Measurements from ENCODE around the gene CIT. TPM values are rescaled to one million over a fixed set of nuclear protein-coding genes. Genes with fewer than 3 reads are reported as not detected.

Gene CIT
- total and polyA plus RNA-seq, 10 of the 15 experiments (the other 5 are each of a cell fraction or from before 2014, with no cell fraction given): 1.0 to 38.2 (median 14.9) TPM

DNA sequence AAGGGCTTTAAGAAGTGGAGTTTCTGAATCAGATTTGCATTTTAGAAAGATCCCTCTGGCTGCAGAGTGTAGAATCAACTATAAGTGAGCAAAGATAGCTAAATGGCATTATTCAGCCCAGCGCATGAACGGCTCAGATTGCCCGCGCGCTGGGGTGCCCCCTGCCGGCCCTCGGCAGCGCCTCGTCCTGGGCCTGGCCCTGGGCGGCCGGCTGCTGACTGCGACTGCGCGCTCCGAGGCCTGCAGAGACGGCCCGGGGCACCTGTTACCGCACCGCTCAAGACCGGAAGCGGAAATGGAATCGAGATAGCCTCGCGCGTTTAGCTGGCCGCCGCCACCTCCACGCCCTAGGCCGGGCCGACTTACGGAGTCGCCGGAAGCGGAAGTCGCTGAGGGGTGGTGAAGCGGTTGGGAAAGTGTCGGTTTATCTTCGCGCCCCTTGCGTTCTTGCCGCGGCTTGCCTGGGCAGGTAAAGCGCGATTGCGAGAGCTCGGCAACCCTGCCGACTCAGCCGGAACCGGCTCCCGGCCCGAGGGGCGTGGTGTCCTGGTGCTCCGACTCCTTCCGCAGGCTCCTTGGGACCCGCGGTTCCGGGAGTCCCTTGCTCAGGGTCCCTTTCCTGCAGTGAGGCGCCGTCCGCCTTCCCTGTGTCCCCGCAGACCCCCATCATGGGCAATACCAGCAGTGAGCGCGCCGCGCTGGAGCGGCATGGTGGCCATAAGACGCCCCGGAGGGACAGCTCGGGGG, 209.4 kb downstream of the CIT start, which contains the start of gene PRKAB1 (continued):
- TF ChIP-seq, protein P1, sequence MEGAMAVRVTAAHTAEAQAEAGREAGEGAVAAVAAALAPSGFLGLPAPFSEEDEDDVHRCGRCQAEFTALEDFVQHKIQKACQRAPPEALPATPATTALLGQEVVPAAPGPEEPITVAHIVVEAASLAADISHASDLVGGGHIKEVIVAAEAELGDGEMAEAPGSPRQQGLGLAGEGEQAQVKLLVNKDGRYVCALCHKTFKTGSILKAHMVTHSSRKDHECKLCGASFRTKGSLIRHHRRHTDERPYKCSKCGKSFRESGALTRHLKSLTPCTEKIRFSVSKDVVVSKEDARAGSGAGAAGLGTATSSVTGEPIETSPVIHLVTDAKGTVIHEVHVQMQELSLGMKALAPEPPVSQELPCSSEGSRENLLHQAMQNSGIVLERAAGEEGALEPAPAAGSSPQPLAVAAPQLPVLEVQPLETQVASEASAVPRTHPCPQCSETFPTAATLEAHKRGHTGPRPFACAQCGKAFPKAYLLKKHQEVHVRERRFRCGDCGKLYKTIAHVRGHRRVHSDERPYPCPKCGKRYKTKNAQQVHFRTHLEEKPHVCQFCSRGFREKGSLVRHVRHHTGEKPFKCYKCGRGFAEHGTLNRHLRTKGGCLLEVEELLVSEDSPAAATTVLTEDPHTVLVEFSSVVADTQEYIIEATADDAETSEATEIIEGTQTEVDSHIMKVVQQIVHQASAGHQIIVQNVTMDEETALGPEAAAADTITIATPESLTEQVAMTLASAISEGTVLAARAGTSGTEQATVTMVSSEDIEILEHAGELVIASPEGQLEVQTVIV (IDR thresholded peaks at IDR 0.05; ENCODE audit: borderline replicate concordance, partially characterized antibody): peak; percentile 81
- TF ChIP-seq NRF1 (conservative IDR thresholded peaks at IDR 0.05; ENCODE audit: low read depth, low read length) (0 out of 2 replicates have a peak, but pooled peaks have one; percentile 20), TCF7 (IDR thresholded peaks at IDR 0.05; ENCODE audit: borderline replicate concordance) (no peak), CHD4 (IDR thresholded peaks at IDR 0.05) (no peak), NR2C1 (IDR thresholded peaks at IDR 0.05) (peak; percentile 83), CBX3 (IDR thresholded peaks at IDR 0.05; ENCODE audit: borderline replicate concordance, low read depth) (no peak), ZNF217 (IDR thresholded peaks at IDR 0.05) (no peak), KDM1A (IDR thresholded peaks at IDR 0.05; ENCODE audit: borderline replicate concordance) (no peak), NFYB (IDR thresholded peaks at IDR 0.05; ENCODE audit: insufficient read depth, low read depth, low read length) (no peak), JUNB (IDR thresholded peaks at IDR 0.05) (no peak), RAD21 (IDR thresholded peaks at IDR 0.05; ENCODE audit: insufficient read depth, low read depth, low read length) (peak; percentile 51), LARP7 (IDR thresholded peaks at IDR 0.05) (peak; percentile 74), RB1 (IDR thresholded peaks at IDR 0.05; ENCODE audit: borderline replicate concordance) (peak; percentile 74; the same call in 1 of the 2 replicates), TCF12 (IDR thresholded peaks at IDR 0.05; ENCODE audit: low read depth, low read length) (peak; percentile 69; the same call in 1 of the 2 replicates), HCFC1 (IDR thresholded peaks at IDR 0.05; ENCODE audit: low read length) (peak; percentile 65), POLR2A (IDR thresholded peaks at IDR 0.05; ENCODE audit: low read depth, low read length) (peak; percentile 97), HDAC2 (IDR thresholded peaks at IDR 0.05) (0 out of 2 replicates have a peak, but pooled peaks have one; percentile 67), WRNIP1 (IDR thresholded peaks at IDR 0.05; ENCODE audit: borderline replicate concordance, low read depth, low read length) (no peak), SRF (IDR thresholded peaks at IDR 0.05; ENCODE audit: low read depth in 2 of 2, low read length in 2 of 2) (peak in 1 of 2 experiments; percentile 16; a peak in 1 of 4 replicates), FOXM1 (IDR thresholded peaks at IDR 0.05; ENCODE audit: low read depth, low read length) (no peak), ZZZ3 (IDR thresholded peaks at IDR 0.05; ENCODE audit: control insufficient read depth, insufficient read length, low read depth) (no peak), TCF3 (IDR thresholded peaks at IDR 0.05; ENCODE audit: borderline replicate concordance, insufficient read depth, low read depth, low read length) (0 out of 2 replicates have a peak, but pooled peaks have one; percentile 12)
- TF ChIP-seq, protein P2, sequence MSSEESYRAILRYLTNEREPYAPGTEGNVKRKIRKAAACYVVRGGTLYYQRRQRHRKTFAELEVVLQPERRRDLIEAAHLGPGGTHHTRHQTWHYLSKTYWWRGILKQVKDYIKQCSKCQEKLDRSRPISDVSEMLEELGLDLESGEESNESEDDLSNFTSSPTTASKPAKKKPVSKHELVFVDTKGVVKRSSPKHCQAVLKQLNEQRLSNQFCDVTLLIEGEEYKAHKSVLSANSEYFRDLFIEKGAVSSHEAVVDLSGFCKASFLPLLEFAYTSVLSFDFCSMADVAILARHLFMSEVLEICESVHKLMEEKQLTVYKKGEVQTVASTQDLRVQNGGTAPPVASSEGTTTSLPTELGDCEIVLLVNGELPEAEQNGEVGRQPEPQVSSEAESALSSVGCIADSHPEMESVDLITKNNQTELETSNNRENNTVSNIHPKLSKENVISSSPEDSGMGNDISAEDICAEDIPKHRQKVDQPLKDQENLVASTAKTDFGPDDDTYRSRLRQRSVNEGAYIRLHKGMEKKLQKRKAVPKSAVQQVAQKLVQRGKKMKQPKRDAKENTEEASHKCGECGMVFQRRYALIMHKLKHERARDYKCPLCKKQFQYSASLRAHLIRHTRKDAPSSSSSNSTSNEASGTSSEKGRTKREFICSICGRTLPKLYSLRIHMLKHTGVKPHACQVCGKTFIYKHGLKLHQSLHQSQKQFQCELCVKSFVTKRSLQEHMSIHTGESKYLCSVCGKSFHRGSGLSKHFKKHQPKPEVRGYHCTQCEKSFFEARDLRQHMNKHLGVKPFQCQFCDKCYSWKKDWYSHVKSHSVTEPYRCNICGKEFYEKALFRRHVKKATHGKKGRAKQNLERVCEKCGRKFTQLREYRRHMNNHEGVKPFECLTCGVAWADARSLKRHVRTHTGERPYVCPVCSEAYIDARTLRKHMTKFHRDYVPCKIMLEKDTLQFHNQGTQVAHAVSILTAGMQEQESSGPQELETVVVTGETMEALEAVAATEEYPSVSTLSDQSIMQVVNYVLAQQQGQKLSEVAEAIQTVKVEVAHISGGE (CRISPR knock-in tag; IDR thresholded peaks at IDR 0.05): peak; percentile 76
- TF ChIP-seq, protein P3, sequence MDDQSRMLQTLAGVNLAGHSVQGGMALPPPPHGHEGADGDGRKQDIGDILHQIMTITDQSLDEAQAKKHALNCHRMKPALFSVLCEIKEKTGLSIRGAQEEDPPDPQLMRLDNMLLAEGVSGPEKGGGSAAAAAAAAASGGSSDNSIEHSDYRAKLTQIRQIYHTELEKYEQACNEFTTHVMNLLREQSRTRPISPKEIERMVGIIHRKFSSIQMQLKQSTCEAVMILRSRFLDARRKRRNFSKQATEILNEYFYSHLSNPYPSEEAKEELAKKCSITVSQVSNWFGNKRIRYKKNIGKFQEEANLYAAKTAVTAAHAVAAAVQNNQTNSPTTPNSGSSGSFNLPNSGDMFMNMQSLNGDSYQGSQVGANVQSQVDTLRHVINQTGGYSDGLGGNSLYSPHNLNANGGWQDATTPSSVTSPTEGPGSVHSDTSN (IDR thresholded peaks at IDR 0.05; ENCODE audit: insufficient replicate concordance, low read depth, low read length): no peak
